Tibial nerve (tissue), 4 donors: ENCODE data around the gene ABCB11.

Source experiments
- EP300 ChIP-seq, 2 donors: sonication (generic); formaldehyde crosslinking; IDR thresholded peaks; one replicate each; pipeline ENCODE4 v1.6.1; 2017; ENCODE audit warnings: antibody characterized with exemption in 2 of 2, mild to moderate bottlenecking in 1 of 2
- TF ChIP-seq, protein P1 (sequence below), 5 experiments: fragments of 200-600 bp in 3 of 5; fragments of 450-650 bp in 2 of 5; sonication (generic) in 3 of 5; IDR thresholded peaks; one replicate each; pipeline ENCODE4 v1.5.1; 2016 to 2019; ENCODE audit warnings: antibody characterized with exemption in 5 of 5, mild to moderate bottlenecking in 3 of 5, moderate library complexity in 2 of 5

DNA sequence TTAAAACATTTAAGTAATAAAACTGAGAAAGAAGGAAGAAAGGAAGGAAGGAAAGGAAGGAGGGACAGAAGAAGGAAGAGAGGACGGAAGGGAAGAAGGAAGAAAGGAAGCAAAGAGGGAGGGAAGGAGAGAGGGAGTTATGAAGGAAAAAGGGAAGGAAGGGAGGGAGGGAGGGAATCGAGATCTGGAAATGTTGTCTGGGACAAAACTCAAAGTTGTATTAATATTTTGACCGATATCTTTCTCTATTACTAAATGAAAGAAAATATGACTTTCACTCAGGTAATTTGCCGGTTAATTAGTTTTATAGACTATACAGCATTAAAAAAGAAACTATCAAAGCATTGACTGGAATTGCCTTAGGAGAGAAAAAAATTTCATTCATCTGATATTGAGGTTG lies 85.6 kb downstream of the ABCB11 start:
- TF ChIP-seq, protein P1, sequence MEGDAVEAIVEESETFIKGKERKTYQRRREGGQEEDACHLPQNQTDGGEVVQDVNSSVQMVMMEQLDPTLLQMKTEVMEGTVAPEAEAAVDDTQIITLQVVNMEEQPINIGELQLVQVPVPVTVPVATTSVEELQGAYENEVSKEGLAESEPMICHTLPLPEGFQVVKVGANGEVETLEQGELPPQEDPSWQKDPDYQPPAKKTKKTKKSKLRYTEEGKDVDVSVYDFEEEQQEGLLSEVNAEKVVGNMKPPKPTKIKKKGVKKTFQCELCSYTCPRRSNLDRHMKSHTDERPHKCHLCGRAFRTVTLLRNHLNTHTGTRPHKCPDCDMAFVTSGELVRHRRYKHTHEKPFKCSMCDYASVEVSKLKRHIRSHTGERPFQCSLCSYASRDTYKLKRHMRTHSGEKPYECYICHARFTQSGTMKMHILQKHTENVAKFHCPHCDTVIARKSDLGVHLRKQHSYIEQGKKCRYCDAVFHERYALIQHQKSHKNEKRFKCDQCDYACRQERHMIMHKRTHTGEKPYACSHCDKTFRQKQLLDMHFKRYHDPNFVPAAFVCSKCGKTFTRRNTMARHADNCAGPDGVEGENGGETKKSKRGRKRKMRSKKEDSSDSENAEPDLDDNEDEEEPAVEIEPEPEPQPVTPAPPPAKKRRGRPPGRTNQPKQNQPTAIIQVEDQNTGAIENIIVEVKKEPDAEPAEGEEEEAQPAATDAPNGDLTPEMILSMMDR (IDR thresholded peaks at IDR 0.05), result no peak
- TF ChIP-seq EP300 (IDR thresholded peaks at IDR 0.05), result no peak
